Vagina (tissue), 2 donors: Measurements from ENCODE around the gene FLNB. TPM values are rescaled to one million over a fixed set of nuclear protein-coding genes. Genes with fewer than 3 reads are reported as not detected.

Source experiments
- DNase-seq, 2 donors: peaks; one replicate each; pipeline ENCODE4 v3.0.0-alpha.2; 2017; ENCODE audit errors: extremely low spot score in 2 of 2
- H3K27ac ChIP-seq: fragments of 200-600 bp; sonication (generic); one replicate; pipeline ENCODE4 v1.5.1; 2019
- H3K27me3 ChIP-seq: fragments of 200-600 bp; sonication (generic); one replicate; pipeline ENCODE4 v1.5.1; 2019
- H3K36me3 ChIP-seq, 2 donors: fragments of 200-600 bp; sonication (generic); one replicate each; pipeline ENCODE4 v1.5.1; 2017 to 2019
- H3K4me1 ChIP-seq: fragments of 200-600 bp; sonication (generic); one replicate; pipeline ENCODE4 v1.5.1; 2019
- H3K4me3 ChIP-seq, 2 donors: fragments of 200-600 bp; sonication (generic); 1 replicate in 1 of 2; 2 replicates in 1 of 2; pipeline ENCODE4 v1.5.1; 2016 to 2019
- H3K9me3 ChIP-seq: fragments of 200-600 bp; sonication (generic); one replicate; pipeline ENCODE4 v1.5.1; 2019
- POLR2A ChIP-seq, 2 donors: fragments of 450-650 bp; IDR thresholded peaks; one replicate each; pipeline ENCODE4 v1.6.1; 2017; ENCODE audit warnings: antibody characterized with exemption in 2 of 2, mild to moderate bottlenecking in 2 of 2, moderate library complexity in 2 of 2
- POLR2AphosphoS5 ChIP-seq, 2 donors: sonication (generic); formaldehyde crosslinking; IDR thresholded peaks; one replicate each; pipeline ENCODE4 v1.9.0; 2017; ENCODE audit warnings: antibody characterized with exemption in 2 of 2, mild to moderate bottlenecking in 2 of 2, low read depth in 1 of 2; ENCODE audit not compliant: insufficient read depth in 1 of 2
- intact Hi-C: fragments of 100-400 bp; cut with DNase I; formaldehyde crosslinking; loops from one replicate; pipeline ENCODE4 v1.15.1; 2023
- total RNA-seq: library from RNA; depleted of rRNA; stranded (reverse); fragments of >200 nt; gene quantifications from one replicate; pipeline ENCODE4 v1.2.3, GENCODE V29; 2016
- TF ChIP-seq, protein P1 (sequence below), 3 experiments: fragments of 450-650 bp in 2 of 3; fragments of 200-600 bp in 1 of 3; sonication (generic) in 1 of 3; IDR thresholded peaks; one replicate each; pipeline ENCODE4 v1.5.1; 2017 to 2019; ENCODE audit warnings: antibody characterized with exemption in 3 of 3, mild to moderate bottlenecking in 2 of 3, moderate library complexity in 2 of 3

FLNB gene
- total RNA-seq, 1 donor from 2014 or later: 147 TPM

DNA sequence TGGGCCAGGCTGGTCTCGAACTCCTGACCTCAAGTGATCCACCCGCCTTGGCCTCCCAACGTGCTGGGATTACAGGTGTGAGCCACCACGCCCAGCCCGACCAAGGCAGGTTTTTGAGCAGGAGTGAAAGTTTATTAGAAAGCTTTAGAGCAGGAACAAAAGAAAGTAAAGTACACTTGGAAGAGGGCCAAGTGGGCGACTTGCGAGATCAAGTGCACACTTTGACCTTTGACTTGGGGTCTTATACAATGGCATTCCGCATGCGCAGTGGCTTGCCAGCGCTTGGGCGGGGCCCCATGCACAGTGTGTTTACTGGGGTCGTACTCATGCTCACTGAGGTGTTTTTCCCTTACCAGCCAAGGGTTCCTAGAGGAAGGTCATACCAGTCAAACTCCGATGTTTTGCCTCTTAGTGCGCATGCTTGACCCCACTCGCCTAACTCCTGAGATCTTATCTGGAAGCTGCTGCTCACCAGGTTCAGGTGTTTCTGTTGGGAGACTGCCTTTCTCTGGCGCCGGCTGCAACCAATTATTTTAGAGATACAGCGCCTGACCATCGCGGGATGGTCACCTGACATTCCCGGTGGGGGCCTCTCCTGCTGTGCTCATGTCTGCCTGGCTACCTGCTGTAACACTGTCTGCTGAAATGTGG, 46.9 kb upstream of the FLNB start:
- no peak overlapping the region for H3K27ac ChIP-seq
- TF ChIP-seq POLR2AphosphoS5 (IDR thresholded peaks at IDR 0.05; ENCODE audit: insufficient read depth in 1 of 2, low read depth in 1 of 2) (no peak), POLR2A (IDR thresholded peaks at IDR 0.05) (no peak)
- TF ChIP-seq, protein P1, sequence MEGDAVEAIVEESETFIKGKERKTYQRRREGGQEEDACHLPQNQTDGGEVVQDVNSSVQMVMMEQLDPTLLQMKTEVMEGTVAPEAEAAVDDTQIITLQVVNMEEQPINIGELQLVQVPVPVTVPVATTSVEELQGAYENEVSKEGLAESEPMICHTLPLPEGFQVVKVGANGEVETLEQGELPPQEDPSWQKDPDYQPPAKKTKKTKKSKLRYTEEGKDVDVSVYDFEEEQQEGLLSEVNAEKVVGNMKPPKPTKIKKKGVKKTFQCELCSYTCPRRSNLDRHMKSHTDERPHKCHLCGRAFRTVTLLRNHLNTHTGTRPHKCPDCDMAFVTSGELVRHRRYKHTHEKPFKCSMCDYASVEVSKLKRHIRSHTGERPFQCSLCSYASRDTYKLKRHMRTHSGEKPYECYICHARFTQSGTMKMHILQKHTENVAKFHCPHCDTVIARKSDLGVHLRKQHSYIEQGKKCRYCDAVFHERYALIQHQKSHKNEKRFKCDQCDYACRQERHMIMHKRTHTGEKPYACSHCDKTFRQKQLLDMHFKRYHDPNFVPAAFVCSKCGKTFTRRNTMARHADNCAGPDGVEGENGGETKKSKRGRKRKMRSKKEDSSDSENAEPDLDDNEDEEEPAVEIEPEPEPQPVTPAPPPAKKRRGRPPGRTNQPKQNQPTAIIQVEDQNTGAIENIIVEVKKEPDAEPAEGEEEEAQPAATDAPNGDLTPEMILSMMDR (IDR thresholded peaks at IDR 0.05): no peak
- H3K4me3 ChIP-seq: no peak overlapping the region
- H3K9me3 ChIP-seq: no peaks in the 10 kb centered on the region
- DNase-seq: no peak
- no peaks in the 10 kb centered on the region for H3K36me3 ChIP-seq
- H3K27me3 ChIP-seq: no peaks in the 10 kb centered on the region
- intact Hi-C loops: no loop called here
- H3K4me1 ChIP-seq: peaks cover 21% of the 10 kb centered on the region

DNA sequence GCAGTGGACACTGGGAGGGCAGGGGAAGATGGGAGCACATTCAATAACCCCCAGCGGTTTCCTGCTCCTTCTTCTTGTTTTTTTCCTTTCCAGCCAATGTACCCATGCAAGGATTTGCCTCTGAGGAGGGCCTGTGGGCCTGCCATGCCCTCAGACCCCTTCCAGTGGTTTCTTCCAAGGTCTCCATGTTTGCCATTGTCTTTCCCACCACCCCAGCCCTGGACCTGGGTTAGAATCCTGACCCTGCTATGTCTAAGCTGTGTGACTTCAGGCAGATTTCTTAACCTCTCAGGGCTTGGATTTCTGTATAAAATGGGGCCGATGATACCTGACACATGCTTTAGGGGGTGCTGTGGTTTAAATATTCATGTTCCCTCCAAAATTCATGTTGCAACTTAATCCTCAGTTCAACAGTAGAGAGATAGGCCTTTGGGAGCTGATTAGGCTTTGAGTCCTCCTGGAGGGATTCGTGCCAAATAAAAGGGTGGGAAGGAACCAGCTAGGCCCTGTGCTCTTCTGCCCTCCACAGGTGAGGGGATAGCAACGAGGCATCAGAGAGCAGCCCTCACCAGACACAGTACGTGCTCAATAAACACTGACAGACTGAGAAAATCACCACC, 46.3 kb upstream of the FLNB start:
- Histone ChIP-seq H3K27ac (no peak overlapping the region), H3K4me3 (no peak overlapping the region), H3K36me3 (no peaks in the 10 kb centered on the region), H3K27me3 (no peaks in the 10 kb centered on the region), H3K9me3 (no peaks in the 10 kb centered on the region), H3K4me1 (peaks cover 21% of the 10 kb centered on the region)
- TF ChIP-seq, protein P1 (IDR thresholded peaks at IDR 0.05): peak in 1 of 3 experiments; percentile 9
- no peak for TF ChIP-seq POLR2A (IDR thresholded peaks at IDR 0.05)
- intact Hi-C loops: no loop called here
- no peak for DNase-seq

DNA sequence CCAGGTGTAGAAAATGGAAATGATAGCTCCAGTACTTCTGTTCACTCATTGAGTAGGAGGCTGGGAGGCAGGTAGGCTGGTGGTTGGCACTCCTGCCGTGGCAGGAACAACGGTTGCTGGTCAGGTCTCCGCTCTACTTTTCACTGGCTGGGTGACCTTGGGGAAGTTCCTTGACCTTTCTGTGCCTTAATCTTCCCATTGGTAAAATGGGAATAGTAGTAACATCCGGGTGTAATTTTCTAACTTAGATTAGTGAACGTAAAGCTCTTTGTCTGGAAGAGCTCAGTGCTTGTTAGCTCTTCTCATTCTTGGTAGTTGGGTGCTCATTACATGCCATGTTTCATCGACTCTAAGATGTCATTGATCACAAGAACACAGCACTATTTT, 45.8 kb upstream of the FLNB start:
- no peaks in the 10 kb centered on the region for H3K9me3 ChIP-seq
- no peak overlapping the region for H3K27ac ChIP-seq
- no peaks in the 10 kb centered on the region for H3K36me3 ChIP-seq
- DNase-seq: no peak
- no peak for TF ChIP-seq POLR2AphosphoS5 (IDR thresholded peaks at IDR 0.05; ENCODE audit: insufficient read depth in 1 of 2, low read depth in 1 of 2)
- no peak for TF ChIP-seq POLR2A (IDR thresholded peaks at IDR 0.05)
- TF ChIP-seq, protein P1 (IDR thresholded peaks at IDR 0.05): no peak
- H3K27me3 ChIP-seq: no peaks in the 10 kb centered on the region
- H3K4me3 ChIP-seq: no peak overlapping the region
- H3K4me1 ChIP-seq: peaks cover 21% of the 10 kb centered on the region
- intact Hi-C loops: no loop called here

DNA sequence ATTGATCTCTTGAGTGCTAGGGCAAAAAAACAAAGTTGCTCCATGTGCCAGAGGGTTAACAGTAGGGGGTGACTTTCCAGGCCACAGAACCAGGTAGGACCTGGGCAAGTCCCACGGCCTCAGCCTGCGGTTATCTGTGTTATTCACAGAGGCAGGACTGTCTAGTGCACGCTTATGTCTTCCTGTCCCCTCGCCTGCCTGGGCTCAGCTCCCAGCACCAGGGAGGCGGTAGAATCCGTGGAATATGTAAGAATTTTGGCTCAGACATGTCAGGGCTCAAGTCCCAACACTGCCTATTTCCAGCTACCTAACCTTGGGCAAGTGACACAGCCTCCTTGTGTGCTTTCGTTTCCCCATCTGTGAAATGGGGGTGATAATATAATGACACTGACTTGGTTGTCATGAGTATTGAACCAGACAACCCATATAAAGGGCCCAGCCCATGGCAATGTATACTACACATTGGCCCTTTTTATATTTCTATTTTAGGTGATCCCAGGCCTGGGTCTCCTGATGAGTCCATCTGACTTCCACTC, 44.3 kb upstream of the FLNB start:
- intact Hi-C loops: no loop called here
- H3K36me3 ChIP-seq: no peaks in the 10 kb centered on the region
- H3K9me3 ChIP-seq: no peaks in the 10 kb centered on the region
- H3K27ac ChIP-seq: no peak overlapping the region
- peaks cover 16% of the 10 kb centered on the region for H3K4me1 ChIP-seq
- TF ChIP-seq POLR2A (IDR thresholded peaks at IDR 0.05): no peak
- TF ChIP-seq POLR2AphosphoS5 (IDR thresholded peaks at IDR 0.05; ENCODE audit: insufficient read depth in 1 of 2, low read depth in 1 of 2): no peak
- TF ChIP-seq, protein P1 (IDR thresholded peaks at IDR 0.05): no peak
- DNase-seq: no peak
- H3K4me3 ChIP-seq: no peak overlapping the region
- no peaks in the 10 kb centered on the region for H3K27me3 ChIP-seq

DNA sequence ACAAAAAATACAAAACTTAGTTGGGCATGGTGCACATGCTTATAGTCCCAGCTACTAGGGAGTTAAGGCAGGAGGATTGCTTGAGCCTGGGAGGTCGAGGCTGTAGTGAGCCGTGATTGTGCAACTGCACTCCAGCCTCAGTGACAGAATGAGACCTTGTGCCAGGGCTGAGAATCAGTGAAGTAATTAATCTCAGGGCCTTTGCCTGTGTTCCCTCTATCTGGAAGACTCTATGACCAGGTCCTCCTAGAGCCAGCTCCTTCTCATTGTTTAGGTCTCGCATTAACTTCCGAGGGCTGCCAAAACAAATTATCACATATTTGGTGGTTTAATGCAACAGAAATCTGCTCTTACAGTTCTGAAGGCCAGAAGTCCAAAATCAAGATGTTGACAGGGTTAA, 41.4 kb upstream of the FLNB start:
- Histone ChIP-seq H3K9me3 (no peaks in the 10 kb centered on the region), H3K4me3 (no peak overlapping the region), H3K36me3 (no peaks in the 10 kb centered on the region), H3K27ac (no peak overlapping the region), H3K27me3 (no peaks in the 10 kb centered on the region), H3K4me1 (peaks cover 8% of the 10 kb centered on the region)
- intact Hi-C loops: no loop called here
- no peak for DNase-seq
- TF ChIP-seq POLR2A (IDR thresholded peaks at IDR 0.05): no peak
- TF ChIP-seq, protein P1 (IDR thresholded peaks at IDR 0.05): no peak
- no peak for TF ChIP-seq POLR2AphosphoS5 (IDR thresholded peaks at IDR 0.05; ENCODE audit: insufficient read depth in 1 of 2, low read depth in 1 of 2)
